ENCODE results near the gene MRC2. TPM values are rescaled to one million over a fixed set of nuclear protein-coding genes. Genes with fewer than 3 reads are reported as not detected.

MRC2 gene
- total and polyA plus RNA-seq, 9 of the 15 experiments (the other 6 are each of a cell fraction or from before 2014, with no cell fraction given) = 0.28 to 11.5 (median 6.6) TPM

- CTCF ChIA-PET (ENCODE audit: low intra/inter-chr PET ratio) = interaction anchor here (0.6 kb wide), 1 partner anchor 39 kb away, joined by 3 read pairs; no protein-coding TSS in a partner anchor
- 60% methylated on average over 11 of the region's 18 CpGs for WGBS (ENCODE audit: insufficient coverage, low coverage, missing lambda C conversion rate)
- no peaks in the 10 kb centered on the region for H3K9me1 ChIP-seq (ENCODE audit: control insufficient read depth, insufficient read depth, low read length)
Observed at GRCh38 chr17:62676952-62677596, 49.6 kb downstream of the MRC2 start.

More at GRCh38 chr17:62676952-62677596, 49.6 kb downstream of the MRC2 start:
- intact Hi-C loops (cut with micrococcal nuclease) = loop anchor here (10.0 kb wide), 1 partner anchor 728 kb away; no protein-coding TSS in a partner anchor
- in situ Hi-C loops (cut with MboI) = loop anchor here (25.0 kb wide), 1 partner anchor 735 kb away; no protein-coding TSS in a partner anchor
- H2AFZ ChIP-seq (ENCODE audit: low read depth, low read length) = no peak overlapping the region
- DNase-seq (ENCODE audit: extremely low read depth in 1 of 4, low spot score in 3 of 4) (no peak), FAIRE-seq (no peak), ATAC-seq (no peak)
- H3K9ac ChIP-seq (ENCODE audit: insufficient read depth in 1 of 2, low read depth in 2 of 2, low read length in 2 of 2) = no peak overlapping the region
- no peaks in the 10 kb centered on the region for H3K9me3 ChIP-seq (replicated peaks; ENCODE audit: control insufficient read depth, insufficient read depth, low read depth, low read length)
- no peak overlapping the region for H3K4me2 ChIP-seq (ENCODE audit: insufficient read depth, low read length)
- peaks cover 5% of the 10 kb centered on the region; the same call in 2 of the 3 replicates for H3K79me2 ChIP-seq (ENCODE audit: control insufficient read depth, insufficient read depth, low read length)
- H3K4me3 ChIP-seq = no peak overlapping the region
- H4K20me1 ChIP-seq (replicated peaks; ENCODE audit: control insufficient read depth, insufficient read depth, low read length) = no peaks in the 10 kb centered on the region
- H3K36me3 ChIP-seq (ENCODE audit: control insufficient read depth, insufficient read depth, low read length) = no peaks in the 10 kb centered on the region
- H3K27me3 ChIP-seq (ENCODE audit: control insufficient read depth in 2 of 2, insufficient read depth in 2 of 2, low read length in 2 of 2) = no peaks in the 10 kb centered on the region
- no TSS peak for BruUV-seq (replicated peaks)
- H3K4me1 ChIP-seq (replicated peaks in 1 of 2; ENCODE audit: control insufficient read depth in 2 of 2, insufficient read depth in 2 of 2, low read length in 2 of 2) = peaks cover 16 to 58% of the 10 kb centered on the region in 2 experiments
- TF ChIP-seq TAF1 (IDR thresholded peaks at IDR 0.05; ENCODE audit: control insufficient read depth, extremely low read depth, insufficient read depth, low read length, severe bottlenecking) = no peak
- no peak for TF ChIP-seq ZNF395 (CRISPR knock-in tag; IDR thresholded peaks at IDR 0.05)
- TF ChIP-seq CBX5 (IDR thresholded peaks at IDR 0.05; ENCODE audit: borderline replicate concordance, low read depth) = no peak
- TF ChIP-seq ATF4 (CRISPR knock-in tag; IDR thresholded peaks at IDR 0.05) = no peak
- TF ChIP-seq TRIM25 (IDR thresholded peaks at IDR 0.05; ENCODE audit: borderline replicate concordance) = no peak
- TF ChIP-seq CBX3 (IDR thresholded peaks at IDR 0.05; ENCODE audit: borderline replicate concordance in 1 of 2, low read length in 2 of 2) = no peak
- TF ChIP-seq ELF2 (CRISPR knock-in tag; IDR thresholded peaks at IDR 0.05) = no peak
- TF ChIP-seq NR2F6 (CRISPR knock-in tag; IDR thresholded peaks at IDR 0.05) = no peak
- TF ChIP-seq CSDE1 (IDR thresholded peaks at IDR 0.05) = no peak
- no peak for TF ChIP-seq MED1 (CRISPR knock-in tag; IDR thresholded peaks at IDR 0.05; ENCODE audit: borderline replicate concordance)
- no peak for TF ChIP-seq POLR3G (IDR thresholded peaks at IDR 0.05; ENCODE audit: extremely low read depth, insufficient read length, insufficient replicate concordance)
- TF ChIP-seq NKRF (IDR thresholded peaks at IDR 0.05; ENCODE audit: borderline replicate concordance) = no peak
- POLR2A ChIA-PET = no interaction called here
- no peak overlapping the region for H3K27ac ChIP-seq (ENCODE audit: extremely low read depth, low read depth, low read length)

Data from K562 (cell line).